Activated naive CD8-positive, alpha-beta T cell treated with anti-CD3 and anti-CD28 coated beads, Interleukin-2, amount 10 ng/mL, durations not matched to agents 7 days and 5 days (primary cell): ENCODE results near the gene PPP4C. TPM values are rescaled to one million over a fixed set of nuclear protein-coding genes. Genes with fewer than 3 reads are reported as not detected.
A peak's percentile ranks its signal among the peaks of the same experiment; 100 is the strongest.

Experiments
- ATAC-seq: fragments of 150-1000 bp; cut with Tn5 transposase; one replicate; pipeline ENCODE4 v1.10.0; 2021; ENCODE audit warnings: low read depth, moderate library complexity
- POLR2A ChIA-PET: fragments of 350-600 bp; sonication (Branson Sonifier 250); formaldehyde crosslinking; loops from one replicate; lab custom pipeline; 2021; ENCODE audit warnings: antibody characterized with exemption; lab: Charles Lee
- DNase-seq: peaks from one replicate; pipeline ENCODE4 v3.0.0; 2021
- H3K27ac Mint-ChIP-seq: one replicate; pipeline ENCODE4 v1.8.0; 2022; ENCODE audit warnings: mild to moderate bottlenecking, mixed read lengths
- H3K27me3 Mint-ChIP-seq: one replicate; pipeline ENCODE4 v1.8.0; 2022; ENCODE audit warnings: mild to moderate bottlenecking, moderate library complexity, mixed read lengths
- H3K36me3 Mint-ChIP-seq: one replicate; pipeline ENCODE4 v1.8.0; 2021; ENCODE audit warnings: mild to moderate bottlenecking, mixed read lengths
- H3K4me1 Mint-ChIP-seq: one replicate; pipeline ENCODE4 v1.8.0; 2021; ENCODE audit warnings: mixed read lengths
- H3K4me3 Mint-ChIP-seq: one replicate; pipeline ENCODE4 v1.8.0; 2022; ENCODE audit warnings: mild to moderate bottlenecking, moderate library complexity, mixed read lengths
- H3K9me3 Mint-ChIP-seq: one replicate; pipeline ENCODE4 v1.8.0; 2021; ENCODE audit warnings: mixed read lengths
- total RNA-seq, 2 experiments: library from RNA; stranded (reverse); gene quantifications; one replicate each; pipeline ENCODE4 v1.2.3, GENCODE V29; 2021

PPP4C gene
- total RNA-seq, 2 experiments from 2014 or later, result 123 to 133 TPM

DNA sequence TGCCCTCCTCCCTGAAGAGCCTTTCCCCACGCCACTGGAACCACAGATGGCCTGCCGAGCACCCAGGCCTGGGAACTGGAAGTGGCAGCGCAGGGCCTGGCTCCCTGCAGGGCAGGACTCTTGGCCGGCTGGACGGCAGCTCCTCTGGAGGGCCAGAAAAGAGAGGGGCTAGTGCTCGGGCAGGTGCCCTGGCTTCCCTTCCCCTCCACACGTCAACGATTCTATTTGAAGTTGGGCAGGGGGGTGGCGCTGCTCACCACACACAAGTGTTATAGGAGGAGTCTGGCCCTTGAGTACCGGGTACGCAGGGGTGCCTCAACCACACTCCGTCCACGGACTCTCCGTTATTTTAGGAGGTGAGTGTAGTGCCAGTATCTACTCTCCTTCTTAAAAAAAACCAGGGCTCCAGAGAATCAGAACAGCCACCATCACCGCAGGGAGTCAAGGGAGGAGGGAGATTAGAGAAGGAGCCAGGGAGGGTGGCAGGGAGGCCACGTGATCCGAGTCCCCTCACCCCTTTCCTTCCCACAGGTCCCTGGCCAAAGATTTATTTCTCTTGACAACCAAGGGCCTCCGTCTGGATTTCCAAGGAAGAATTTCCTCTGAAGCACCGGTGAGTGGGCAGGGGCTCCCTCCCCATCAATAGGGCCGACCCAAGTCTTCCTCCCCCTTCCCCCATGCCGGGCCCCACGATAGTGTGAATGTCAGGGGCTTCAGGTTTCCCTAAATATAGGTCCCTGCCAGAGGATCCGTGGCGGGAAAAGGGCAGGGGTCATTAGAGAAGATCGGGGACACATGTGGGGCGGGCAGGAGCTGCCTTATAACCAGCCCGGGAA is 11.7 kb upstream of the PPP4C start:
- peak; percentile 74 for DNase-seq
- H3K27ac Mint-ChIP-seq, result peak overlapping the region; percentile 98
- POLR2A ChIA-PET, result interaction anchor here (0.8 to 6.1 kb wide), 10 partner anchors 10 to 381 kb away, joined by 3 to 102 read pairs (median 9); partner anchors contain the start of genes CORO1A, MAZ, MVP and PPP4C
- peak; percentile 27 for ATAC-seq
- H3K9me3 Mint-ChIP-seq, result no peaks in the 10 kb centered on the region
- peaks cover 19% of the 10 kb centered on the region for H3K4me1 Mint-ChIP-seq
- H3K27me3 Mint-ChIP-seq, result no peaks in the 10 kb centered on the region
- peak overlapping the region; percentile 100 for H3K4me3 Mint-ChIP-seq
- H3K36me3 Mint-ChIP-seq, result peaks cover 28% of the 10 kb centered on the region

DNA sequence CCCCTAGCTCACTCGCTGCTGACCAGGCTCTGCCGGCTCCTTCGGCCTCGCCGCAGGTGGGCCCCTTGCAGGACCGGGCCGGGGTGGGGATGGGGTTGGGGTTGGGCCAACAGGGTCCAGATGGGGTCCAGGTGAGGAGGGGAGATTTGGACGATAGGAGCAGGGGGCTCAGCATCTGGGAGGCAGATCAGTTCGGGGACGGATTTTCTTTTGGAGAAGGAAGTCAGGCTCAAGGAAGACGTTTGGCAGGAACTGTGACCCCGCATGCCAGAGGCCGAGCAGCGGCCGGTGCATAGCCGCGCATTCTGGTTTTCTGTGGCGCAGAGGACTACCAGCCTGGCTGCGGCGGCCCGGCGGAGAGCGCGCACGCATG is 11.1 kb upstream of the PPP4C start:
- H3K4me1 Mint-ChIP-seq, result peaks cover 19% of the 10 kb centered on the region
- no peaks in the 10 kb centered on the region for H3K9me3 Mint-ChIP-seq
- peaks cover 31% of the 10 kb centered on the region for H3K36me3 Mint-ChIP-seq
- ATAC-seq (no peak), DNase-seq (no peak)
- peak overlapping the region; percentile 100 for H3K4me3 Mint-ChIP-seq
- H3K27me3 Mint-ChIP-seq, result no peaks in the 10 kb centered on the region
- H3K27ac Mint-ChIP-seq, result peak overlapping the region; percentile 98
- POLR2A ChIA-PET, result interaction anchor here (1.0 to 6.1 kb wide), 10 partner anchors 12 to 380 kb away, joined by 3 to 102 read pairs (median 10); partner anchors contain the start of genes CORO1A, HIRIP3, MAZ and MVP

- Mint-ChIP-seq H3K27me3 (no peaks in the 10 kb centered on the region), H3K36me3 (peaks cover 34% of the 10 kb centered on the region), H3K27ac (peak within 1 kb of the TSS; percentile 98), H3K4me1 (peaks cover 22% of the 10 kb centered on the region), H3K4me3 (peak within 1 kb of the TSS; percentile 100), H3K9me3 (no peaks in the 10 kb centered on the region)
- DNase-seq (peak; percentile 95), ATAC-seq (peak; percentile 85)
- POLR2A ChIA-PET, result interaction anchor here (0.6 to 6.1 kb wide), 27 partner anchors 8 to 631 kb away, joined by 3 to 102 read pairs (median 4); partner anchors contain the start of genes CORO1A, HIRIP3, MAPK3 and MAZ
Observed at GRCh38 chr16:30065102-30065942, 10.5 kb upstream of the PPP4C start, which contains the start of gene ALDOA. ALDOA (plus strand) TSS chr16:30065760; CDS start chr16:30066898, 1,138 bp downstream.

- Mint-ChIP-seq H3K27ac (peak overlapping the region; percentile 98), H3K9me3 (no peaks in the 10 kb centered on the region), H3K4me3 (peak overlapping the region; percentile 100), H3K36me3 (peaks cover 35% of the 10 kb centered on the region), H3K4me1 (peaks cover 25% of the 10 kb centered on the region), H3K27me3 (no peaks in the 10 kb centered on the region)
- DNase-seq (no peak), ATAC-seq (peak; percentile 1)
- POLR2A ChIA-PET, result interaction anchor here (0.6 to 6.1 kb wide), 26 partner anchors 9 to 867 kb away, joined by 3 to 102 read pairs (median 4); partner anchors contain the start of genes CORO1A, HIRIP3, MAPK3 and MAZ
Observed at GRCh38 chr16:30065943-30066760, 9.6 kb upstream of the PPP4C start.

DNA sequence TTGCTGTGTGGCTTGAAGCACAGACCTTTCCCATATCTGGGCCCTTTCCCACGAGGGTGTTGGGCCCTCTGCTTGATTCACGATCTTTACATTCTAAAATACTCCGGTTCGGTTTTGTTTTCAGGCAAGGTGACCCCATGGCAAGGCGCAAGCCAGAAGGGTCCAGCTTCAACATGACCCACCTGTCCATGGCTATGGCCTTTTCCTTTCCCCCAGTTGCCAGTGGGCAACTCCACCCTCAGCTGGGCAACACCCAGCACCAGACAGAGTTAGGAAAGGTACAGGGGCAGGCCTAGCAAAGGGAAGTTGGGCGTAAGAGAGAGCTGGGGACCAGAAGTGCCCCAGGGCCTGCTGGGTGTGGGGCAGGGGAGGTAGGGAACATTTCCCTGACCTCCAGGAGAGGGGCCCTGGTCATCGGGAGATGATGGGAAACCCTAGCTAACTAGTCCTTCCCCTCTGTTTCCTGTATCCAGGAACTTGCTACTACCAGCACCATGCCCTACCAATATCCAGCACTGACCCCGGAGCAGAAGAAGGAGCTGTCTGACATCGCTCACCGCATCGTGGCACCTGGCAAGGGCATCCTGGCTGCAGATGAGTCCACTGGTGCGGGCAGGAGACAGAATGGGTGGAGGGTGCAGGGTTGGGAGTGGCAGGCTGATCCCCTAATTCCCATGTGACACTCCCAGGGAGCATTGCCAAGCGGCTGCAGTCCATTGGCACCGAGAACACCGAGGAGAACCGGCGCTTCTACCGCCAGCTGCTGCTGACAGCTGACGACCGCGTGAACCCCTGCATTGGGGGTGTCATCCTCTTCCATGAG is 8.8 kb upstream of the PPP4C start:
- H3K27ac Mint-ChIP-seq, result peak overlapping the region; percentile 98
- ATAC-seq, result no peak
- H3K4me3 Mint-ChIP-seq, result peak overlapping the region; percentile 100
- peaks cover 36% of the 10 kb centered on the region for H3K36me3 Mint-ChIP-seq
- peaks cover 25% of the 10 kb centered on the region for H3K4me1 Mint-ChIP-seq
- no peak for DNase-seq
- H3K27me3 Mint-ChIP-seq, result no peaks in the 10 kb centered on the region
- POLR2A ChIA-PET, result interaction anchor here (0.7 to 6.1 kb wide), 11 partner anchors 10 to 866 kb away, joined by 3 to 102 read pairs (median 5); partner anchors contain the start of genes CORO1A, MAZ, PPP4C and TBX6
- H3K9me3 Mint-ChIP-seq, result no peaks in the 10 kb centered on the region

DNA sequence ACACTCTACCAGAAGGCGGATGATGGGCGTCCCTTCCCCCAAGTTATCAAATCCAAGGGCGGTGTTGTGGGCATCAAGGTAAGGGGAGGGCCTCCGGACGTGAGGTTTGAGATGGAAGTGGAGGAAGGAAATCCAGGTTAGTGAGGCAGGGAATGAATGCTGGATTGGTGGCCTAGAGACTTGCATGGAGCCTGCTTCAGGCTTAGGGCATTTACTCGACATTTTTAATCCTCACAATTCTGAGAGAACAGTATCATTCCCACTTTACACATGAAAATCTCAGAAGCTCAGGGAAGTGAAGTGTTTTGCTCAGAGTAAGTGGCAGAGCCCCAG is 8.2 kb upstream of the PPP4C start:
- H3K27me3 Mint-ChIP-seq, result no peaks in the 10 kb centered on the region
- peaks cover 25% of the 10 kb centered on the region for H3K4me1 Mint-ChIP-seq
- DNase-seq (no peak), ATAC-seq (no peak)
- H3K4me3 Mint-ChIP-seq, result peak overlapping the region; percentile 100
- POLR2A ChIA-PET, result interaction anchor here (0.6 to 6.1 kb wide), 4 partner anchors 24 to 1802 kb away, joined by 4 to 102 read pairs (median 36); partner anchors contain the start of genes CORO1A, TBX6 and YPEL3
- no peaks in the 10 kb centered on the region for H3K9me3 Mint-ChIP-seq
- peak overlapping the region; percentile 98 for H3K27ac Mint-ChIP-seq
- peaks cover 40% of the 10 kb centered on the region for H3K36me3 Mint-ChIP-seq

GRCh38 chr16:30068333-30068732 is 7.5 kb upstream of the PPP4C start:
- POLR2A ChIA-PET, result interaction anchor here (0.6 to 6.1 kb wide), 4 partner anchors 8 to 1803 kb away, joined by 3 to 102 read pairs (median 4); partner anchors contain the start of genes CORO1A, TBX6 and YPEL3
- peaks cover 25% of the 10 kb centered on the region for H3K4me1 Mint-ChIP-seq

GRCh38 chr16:30068750-30069610 is 6.8 kb upstream of the PPP4C start:
- Mint-ChIP-seq H3K4me3 (peak overlapping the region; percentile 68), H3K4me1 (peaks cover 24% of the 10 kb centered on the region), H3K27me3 (no peaks in the 10 kb centered on the region), H3K9me3 (no peaks in the 10 kb centered on the region), H3K36me3 (peaks cover 41% of the 10 kb centered on the region), H3K27ac (peak overlapping the region; percentile 75)
- no peak for ATAC-seq
- POLR2A ChIA-PET, result interaction anchor here (1.5 to 6.1 kb wide), 2 partner anchors 8 to 22 kb away, joined by 3 to 102 read pairs; partner anchors contain the start of genes TBX6 and YPEL3
- DNase-seq, result peak; percentile 60

More at GRCh38 chr16:30068333-30068732, 7.5 kb upstream of the PPP4C start:
- no peaks in the 10 kb centered on the region for H3K27me3 Mint-ChIP-seq
- DNase-seq (no peak), ATAC-seq (no peak)
- H3K9me3 Mint-ChIP-seq, result no peaks in the 10 kb centered on the region
- peaks cover 40% of the 10 kb centered on the region for H3K36me3 Mint-ChIP-seq
- peak overlapping the region; percentile 68 for H3K4me3 Mint-ChIP-seq
- H3K27ac Mint-ChIP-seq, result peak overlapping the region; percentile 75

DNA sequence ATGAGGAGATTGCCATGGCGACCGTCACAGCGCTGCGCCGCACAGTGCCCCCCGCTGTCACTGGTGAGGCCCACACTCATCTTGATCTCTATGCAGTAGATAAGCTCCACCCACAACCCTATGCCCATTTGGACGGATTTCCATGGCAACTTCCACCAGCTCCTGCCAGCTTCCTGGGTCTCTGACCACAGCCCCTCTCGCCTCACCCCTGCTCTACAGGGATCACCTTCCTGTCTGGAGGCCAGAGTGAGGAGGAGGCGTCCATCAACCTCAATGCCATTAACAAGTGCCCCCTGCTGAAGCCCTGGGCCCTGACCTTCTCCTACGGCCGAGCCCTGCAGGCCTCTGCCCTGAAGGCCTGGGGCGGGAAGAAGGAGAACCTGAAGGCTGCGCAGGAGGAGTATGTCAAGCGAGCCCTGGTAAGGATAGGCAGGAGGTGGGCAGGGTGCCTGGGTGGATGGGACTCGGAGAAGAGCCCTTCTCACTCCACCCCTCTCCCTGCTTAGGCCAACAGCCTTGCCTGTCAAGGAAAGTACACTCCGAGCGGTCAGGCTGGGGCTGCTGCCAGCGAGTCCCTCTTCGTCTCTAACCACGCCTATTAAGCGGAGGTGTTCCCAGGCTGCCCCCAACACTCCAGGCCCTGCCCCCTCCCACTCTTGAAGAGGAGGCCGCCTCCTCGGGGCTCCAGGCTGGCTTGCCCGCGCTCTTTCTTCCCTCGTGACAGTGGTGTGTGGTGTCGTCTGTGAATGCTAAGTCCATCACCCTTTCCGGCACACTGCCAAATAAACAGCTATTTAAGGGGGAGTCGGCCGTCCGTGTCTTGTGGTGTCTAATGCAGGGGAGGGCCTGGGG is 6.0 kb upstream of the PPP4C start:
- peak overlapping the region; percentile 42 for H3K4me3 Mint-ChIP-seq
- DNase-seq (no peak), ATAC-seq (no peak)
- H3K36me3 Mint-ChIP-seq, result peaks cover 41% of the 10 kb centered on the region
- POLR2A ChIA-PET, result interaction anchor here (1.2 kb wide), 1 partner anchor 22 kb away, joined by 4 read pairs; the partner anchor contains the start of gene TBX6
- H3K27ac Mint-ChIP-seq, result peak overlapping the region; percentile 65
- no peaks in the 10 kb centered on the region for H3K27me3 Mint-ChIP-seq
- H3K9me3 Mint-ChIP-seq, result no peaks in the 10 kb centered on the region
- peaks cover 27% of the 10 kb centered on the region for H3K4me1 Mint-ChIP-seq

DNA sequence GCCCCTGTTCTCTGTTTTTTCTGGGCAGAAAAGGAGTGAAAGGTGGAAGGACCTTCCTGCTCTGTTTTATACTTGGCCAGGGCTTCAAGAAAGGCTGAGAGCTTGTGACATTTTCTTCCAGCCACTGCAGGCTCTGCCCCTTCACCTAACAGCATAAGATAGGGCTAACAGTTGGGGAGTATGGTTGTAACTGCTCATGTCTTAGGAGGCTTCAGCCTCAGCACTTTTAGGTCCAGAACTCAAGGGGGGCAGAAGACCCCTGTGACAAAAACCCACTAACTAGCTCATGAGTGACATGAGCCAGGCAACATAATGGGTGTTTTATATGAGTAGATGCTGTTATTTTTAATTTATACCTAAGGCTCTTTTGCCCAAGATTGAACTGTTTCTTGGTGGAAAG is 5.3 kb upstream of the PPP4C start:
- Mint-ChIP-seq H3K4me1 (peaks cover 30% of the 10 kb centered on the region), H3K4me3 (peak overlapping the region; percentile 42), H3K27ac (peak overlapping the region; percentile 65), H3K9me3 (no peaks in the 10 kb centered on the region), H3K36me3 (peaks cover 41% of the 10 kb centered on the region), H3K27me3 (no peaks in the 10 kb centered on the region)
- ATAC-seq (no peak), DNase-seq (no peak)
- POLR2A ChIA-PET, result interaction anchor here (1.2 kb wide), 1 partner anchor 21 kb away, joined by 4 read pairs; the partner anchor contains the start of gene TBX6
